WERI-Rb-1 (cell line): Measurements from ENCODE around the gene MTCH1.

Experiments
- DNase-seq: peaks from one replicate; pipeline ENCODE4 v3.0.0-alpha.2; 2020
- H3K27ac ChIP-seq: fragments of 250-450 bp; sonication (Bioruptor Pico); 2 replicates; pipeline ENCODE4 v1.5.1; 2020; ENCODE audit warnings: mild to moderate bottlenecking, moderate library complexity
- H3K27me3 ChIP-seq: fragments of 250-450 bp; sonication (Bioruptor Pico); 2 replicates; pipeline ENCODE4 v1.5.1; 2021; ENCODE audit warnings: mild to moderate bottlenecking, low read depth, moderate library complexity; ENCODE audit not compliant: insufficient read depth, severe bottlenecking
- H3K36me3 ChIP-seq: fragments of 250-450 bp; sonication (Bioruptor Pico); 2 replicates; pipeline ENCODE4 v1.5.1; 2020; ENCODE audit warnings: mild to moderate bottlenecking, moderate library complexity
- H3K4me3 ChIP-seq: 2 replicates; pipeline ENCODE4 v1.5.1; 2011; ENCODE audit warnings: low read depth, mild to moderate bottlenecking, control low read depth, low read length
- H3K9me3 ChIP-seq: fragments of 250-450 bp; sonication (Bioruptor Pico); 2 replicates; pipeline ENCODE4 v1.5.1; 2021; ENCODE audit warnings: mild to moderate bottlenecking, moderate library complexity; ENCODE audit not compliant: severe bottlenecking
- TF ChIP-seq, protein P1 (sequence below): IDR thresholded peaks from 2 replicates; pipeline ENCODE4 v1.5.1; 2011; ENCODE audit warnings: low read depth, mild to moderate bottlenecking, control low read depth, inconsistent platforms, low read length

The MTCH1 gene

GRCh38 chr6:36979347-36979742 lies 6.7 kb downstream of the MTCH1 start:
- Histone ChIP-seq H3K9me3 (no peaks in the 10 kb centered on the region), H3K4me3 (no peak overlapping the region), H3K27ac (no peak overlapping the region), H3K27me3 (no peaks in the 10 kb centered on the region), H3K36me3 (peaks cover 83% of the 10 kb centered on the region)
- TF ChIP-seq, protein P1, sequence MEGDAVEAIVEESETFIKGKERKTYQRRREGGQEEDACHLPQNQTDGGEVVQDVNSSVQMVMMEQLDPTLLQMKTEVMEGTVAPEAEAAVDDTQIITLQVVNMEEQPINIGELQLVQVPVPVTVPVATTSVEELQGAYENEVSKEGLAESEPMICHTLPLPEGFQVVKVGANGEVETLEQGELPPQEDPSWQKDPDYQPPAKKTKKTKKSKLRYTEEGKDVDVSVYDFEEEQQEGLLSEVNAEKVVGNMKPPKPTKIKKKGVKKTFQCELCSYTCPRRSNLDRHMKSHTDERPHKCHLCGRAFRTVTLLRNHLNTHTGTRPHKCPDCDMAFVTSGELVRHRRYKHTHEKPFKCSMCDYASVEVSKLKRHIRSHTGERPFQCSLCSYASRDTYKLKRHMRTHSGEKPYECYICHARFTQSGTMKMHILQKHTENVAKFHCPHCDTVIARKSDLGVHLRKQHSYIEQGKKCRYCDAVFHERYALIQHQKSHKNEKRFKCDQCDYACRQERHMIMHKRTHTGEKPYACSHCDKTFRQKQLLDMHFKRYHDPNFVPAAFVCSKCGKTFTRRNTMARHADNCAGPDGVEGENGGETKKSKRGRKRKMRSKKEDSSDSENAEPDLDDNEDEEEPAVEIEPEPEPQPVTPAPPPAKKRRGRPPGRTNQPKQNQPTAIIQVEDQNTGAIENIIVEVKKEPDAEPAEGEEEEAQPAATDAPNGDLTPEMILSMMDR = peak; percentile 75
- peak; percentile 59 for DNase-seq

- H3K9me3 ChIP-seq = no peaks in the 10 kb centered on the region
- H3K27ac ChIP-seq = no peak overlapping the region
- H3K27me3 ChIP-seq = no peaks in the 10 kb centered on the region
- no peak for DNase-seq
- TF ChIP-seq, protein P1 = no peak
- H3K36me3 ChIP-seq = peaks cover 87% of the 10 kb centered on the region
- H3K4me3 ChIP-seq = no peak overlapping the region
Measured at GRCh38 chr6:36978421-36979346, 7.3 kb downstream of the MTCH1 start.

GRCh38 chr6:36977470-36977941 lies 8.5 kb downstream of the MTCH1 start:
- DNase-seq = peak; percentile 45
- TF ChIP-seq, protein P1 = peak; percentile 59
- H3K36me3 ChIP-seq = peaks cover 90% of the 10 kb centered on the region
- H3K27me3 ChIP-seq = no peaks in the 10 kb centered on the region
- H3K27ac ChIP-seq = no peak overlapping the region
- no peak overlapping the region for H3K4me3 ChIP-seq
- H3K9me3 ChIP-seq = no peaks in the 10 kb centered on the region

DNA sequence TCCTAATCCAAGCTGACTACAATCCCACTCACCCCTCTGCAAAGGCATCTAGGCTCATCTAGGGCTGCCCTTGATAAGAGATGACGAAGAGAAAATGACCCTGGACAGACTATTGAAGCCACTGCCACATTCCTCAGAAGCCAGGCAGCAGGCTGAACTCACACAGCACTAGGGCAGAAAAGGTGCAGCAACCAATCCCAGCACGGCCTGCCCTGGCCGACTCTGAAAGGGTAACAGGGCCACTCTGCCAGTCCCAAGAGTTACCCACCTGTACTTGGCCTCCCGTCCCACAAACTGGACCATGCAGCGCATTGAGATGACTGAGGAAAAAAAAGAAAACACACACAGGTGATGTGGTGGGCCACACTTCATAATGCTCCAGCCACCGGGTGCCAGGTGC lies 9.1 kb downstream of the MTCH1 start:
- Histone ChIP-seq H3K9me3 (no peaks in the 10 kb centered on the region), H3K4me3 (no peak overlapping the region), H3K27ac (no peak overlapping the region), H3K27me3 (no peaks in the 10 kb centered on the region), H3K36me3 (peaks cover 94% of the 10 kb centered on the region)
- no peak for DNase-seq
- TF ChIP-seq, protein P1 = no peak

DNA sequence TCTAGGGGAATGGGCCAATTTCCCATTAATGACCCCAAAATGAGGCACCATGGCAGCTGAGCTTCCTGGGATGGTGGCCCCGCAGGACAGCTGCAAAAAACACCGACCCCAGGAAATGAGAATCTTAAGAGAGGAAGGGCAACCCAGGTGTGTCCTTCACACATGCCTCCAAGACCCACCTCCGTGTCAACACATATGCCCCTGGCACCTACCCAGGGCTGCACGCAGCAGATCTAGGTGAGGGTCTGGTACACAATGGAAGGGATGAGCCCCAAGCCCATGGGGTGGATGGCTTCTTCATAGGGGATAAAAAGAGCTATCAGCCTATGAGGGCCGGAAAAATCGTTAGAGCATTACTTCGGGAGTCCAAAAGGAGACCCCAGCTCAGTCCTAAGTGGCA lies 9.5 kb downstream of the MTCH1 start:
- Histone ChIP-seq H3K36me3 (peaks cover 96% of the 10 kb centered on the region), H3K27me3 (no peaks in the 10 kb centered on the region), H3K9me3 (no peaks in the 10 kb centered on the region), H3K27ac (no peak overlapping the region), H3K4me3 (no peak overlapping the region)
- TF ChIP-seq, protein P1 = no peak
- no peak for DNase-seq
